Trophoblast cell (in vitro differentiated cells and primary cell): ENCODE results near the gene RALGAPA2.

Experiments
- DNase-seq, 2 donors: peaks; one replicate each; pipeline ENCODE4 v3.0.0-alpha.2; 2016
- H2AFZ ChIP-seq: 2 replicates; pipeline ENCODE4 v1.6.1; 2013; ENCODE audit warnings: low read length, moderate library complexity, mild to moderate bottlenecking; ENCODE audit not compliant: insufficient read depth, poor library complexity
- H2AK5ac ChIP-seq: 2 replicates; pipeline ENCODE4 v1.6.1; 2013; ENCODE audit warnings: mild to moderate bottlenecking, low read length
- H2BK120ac ChIP-seq: 2 replicates; pipeline ENCODE4 v1.6.1; 2013; ENCODE audit warnings: low read length, mild to moderate bottlenecking, moderate library complexity; ENCODE audit not compliant: insufficient read depth, poor library complexity
- H2BK12ac ChIP-seq: 2 replicates; pipeline ENCODE4 v1.6.1; 2013; ENCODE audit warnings: mild to moderate bottlenecking, low read length, moderate library complexity
- H2BK5ac ChIP-seq: 2 replicates; pipeline ENCODE4 v1.6.1; 2013; ENCODE audit warnings: low read length, low read depth, moderate library complexity, mild to moderate bottlenecking; ENCODE audit not compliant: poor library complexity
- H3K14ac ChIP-seq: 2 replicates; pipeline ENCODE4 v1.6.1; 2013; ENCODE audit warnings: mild to moderate bottlenecking, low read length
- H3K18ac ChIP-seq: 2 replicates; pipeline ENCODE4 v1.6.1; 2013; ENCODE audit warnings: mild to moderate bottlenecking, low read length
- H3K23ac ChIP-seq: 2 replicates; pipeline ENCODE4 v1.6.1; 2013; ENCODE audit warnings: low read length
- H3K27ac ChIP-seq: 2 replicates; pipeline ENCODE4 v1.5.1; 2013; ENCODE audit warnings: low read depth, mild to moderate bottlenecking, inconsistent platforms, low read length, moderate library complexity
- H3K27me3 ChIP-seq: 2 replicates; pipeline ENCODE4 v1.6.1; 2013; ENCODE audit warnings: inconsistent platforms, mild to moderate bottlenecking, low read length, moderate library complexity; ENCODE audit not compliant: insufficient read depth
- H3K36me3 ChIP-seq, 2 experiments: 1 replicate in 1 of 2; 2 replicates in 1 of 2; pipeline ENCODE4 v1.6.1; 2013; ENCODE audit warnings: low read length in 2 of 2, mild to moderate bottlenecking in 2 of 2, moderate library complexity in 1 of 2; ENCODE audit not compliant: insufficient read depth in 2 of 2, control insufficient read depth in 1 of 2
- H3K4ac ChIP-seq: 2 replicates; pipeline ENCODE4 v1.6.1; 2013; ENCODE audit warnings: low read depth, mild to moderate bottlenecking, low read length, moderate library complexity
- H3K4me1 ChIP-seq, 2 experiments: 1 replicate in 1 of 2; 2 replicates in 1 of 2; pipeline ENCODE4 v1.6.1; 2013; ENCODE audit warnings: low read length in 2 of 2, mild to moderate bottlenecking in 2 of 2, moderate library complexity in 1 of 2; ENCODE audit not compliant: insufficient read depth in 2 of 2, control insufficient read depth in 1 of 2
- H3K4me2 ChIP-seq: 2 replicates; pipeline ENCODE4 v1.6.1; 2013; ENCODE audit warnings: inconsistent platforms, mild to moderate bottlenecking, low read length, moderate library complexity
- H3K4me3 ChIP-seq: 2 replicates; pipeline ENCODE4 v1.5.1; 2013; ENCODE audit warnings: mild to moderate bottlenecking, low read depth, low read length, inconsistent platforms
- H3K79me1 ChIP-seq: one replicate; pipeline ENCODE4 v1.6.1; 2013; ENCODE audit warnings: low read length
- H3K79me2 ChIP-seq: 2 replicates; pipeline ENCODE4 v1.6.1; 2013; ENCODE audit warnings: low read length, mild to moderate bottlenecking; ENCODE audit not compliant: control insufficient read depth, insufficient read depth, poor library complexity
- H3K9ac ChIP-seq: 2 replicates; pipeline ENCODE4 v1.6.1; 2013; ENCODE audit warnings: mild to moderate bottlenecking, low read length
- H3K9me3 ChIP-seq: 2 replicates; pipeline ENCODE4 v1.6.1; 2013; ENCODE audit warnings: low read depth, mild to moderate bottlenecking, control low read depth, inconsistent platforms, low read length; ENCODE audit not compliant: insufficient read depth
- H4K12ac ChIP-seq: 2 replicates; pipeline ENCODE4 v1.6.1; 2013; ENCODE audit warnings: low read depth, mild to moderate bottlenecking, low read length, moderate library complexity
- H4K8ac ChIP-seq: 2 replicates; pipeline ENCODE4 v1.6.1; 2013; ENCODE audit warnings: low read depth, mild to moderate bottlenecking, low read length, moderate library complexity
- H4K91ac ChIP-seq: one replicate; pipeline ENCODE4 v1.6.1; 2013; ENCODE audit warnings: low read depth, mild to moderate bottlenecking, low read length, moderate library complexity
- WGBS: extraction: QIAGEN DNeasy Blood & Tissue Kit; methylation state at CpG from one replicate; pipeline ENCODE4 v1.1.7; 2013; ENCODE audit warnings: missing lambda C conversion rate; ENCODE audit not compliant: insufficient read length, insufficient coverage; ENCODE audit errors: extremely low coverage; 5-methylcytosine and 5-hydroxymethylcytosine counted together

The RALGAPA2 gene

GRCh38 chr20:20363799-20364592 is 348.4 kb downstream of the RALGAPA2 start:
- H2AK5ac ChIP-seq, result no peak overlapping the region
- H3K4ac ChIP-seq, result no peak overlapping the region
- H3K18ac ChIP-seq, result no peak overlapping the region
- no peak overlapping the region for H4K8ac ChIP-seq
- no peak overlapping the region for H2BK12ac ChIP-seq
- H3K4me1 ChIP-seq, result peaks cover 11 to 12% of the 10 kb centered on the region in 2 experiments
- H2AFZ ChIP-seq, result no peak overlapping the region
- H3K27me3 ChIP-seq, result peaks cover 70% of the 10 kb centered on the region
- H3K4me2 ChIP-seq, result peak overlapping the region; percentile 10
- H3K36me3 ChIP-seq, result no peaks in the 10 kb centered on the region
- DNase-seq, result no peak
- H3K79me2 ChIP-seq, result no peaks in the 10 kb centered on the region
- H3K14ac ChIP-seq, result no peak overlapping the region
- H3K9ac ChIP-seq, result no peak overlapping the region
- H4K12ac ChIP-seq, result no peak overlapping the region
- no peak overlapping the region for H2BK5ac ChIP-seq
- H3K4me3 ChIP-seq, result no peak overlapping the region
- no peak overlapping the region for H3K27ac ChIP-seq
- H2BK120ac ChIP-seq, result no peak overlapping the region
- no CpG with 5 or more reads among the region's 70 CpGs for WGBS
- H4K91ac ChIP-seq, result no peak overlapping the region
- H3K9me3 ChIP-seq, result peaks cover 5% of the 10 kb centered on the region
- no peak overlapping the region for H3K23ac ChIP-seq
- H3K79me1 ChIP-seq, result no peaks in the 10 kb centered on the region

DNA sequence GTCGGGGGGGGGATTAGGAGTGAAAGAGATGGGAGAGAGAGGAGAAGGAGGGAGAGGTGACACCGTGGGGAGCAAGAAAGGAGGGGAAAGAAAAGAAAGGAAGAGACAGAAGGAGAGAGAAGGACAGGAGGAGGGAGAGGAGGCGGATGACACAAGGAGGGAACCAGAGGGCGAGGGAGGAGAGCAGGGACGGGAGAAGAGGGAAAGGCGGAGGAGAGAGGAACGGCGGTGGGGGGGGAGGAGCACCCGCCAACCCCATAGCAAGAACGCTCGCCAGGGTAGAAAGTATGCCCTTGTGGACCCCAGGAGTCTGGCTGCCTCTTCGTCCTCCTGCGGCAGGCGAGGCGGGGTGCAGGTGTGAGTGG is 349.0 kb downstream of the RALGAPA2 start:
- no peak overlapping the region for H3K27ac ChIP-seq
- no peak overlapping the region for H2BK120ac ChIP-seq
- peaks cover 3% of the 10 kb centered on the region for H3K9me3 ChIP-seq
- H2BK5ac ChIP-seq, result no peak overlapping the region
- no peaks in the 10 kb centered on the region for H3K79me1 ChIP-seq
- H4K8ac ChIP-seq, result no peak overlapping the region
- H3K4me1 ChIP-seq, result peaks cover 6 to 7% of the 10 kb centered on the region in 2 experiments
- H3K4me2 ChIP-seq, result no peak overlapping the region
- no peak for DNase-seq
- no peak overlapping the region for H2AFZ ChIP-seq
- H3K79me2 ChIP-seq, result no peaks in the 10 kb centered on the region
- no peak overlapping the region for H3K4ac ChIP-seq
- H4K91ac ChIP-seq, result no peak overlapping the region
- H4K12ac ChIP-seq, result no peak overlapping the region
- no peak overlapping the region for H3K18ac ChIP-seq
- no peak overlapping the region for H3K4me3 ChIP-seq
- no CpG with 5 or more reads among the region's 15 CpGs for WGBS
- peaks cover 64% of the 10 kb centered on the region for H3K27me3 ChIP-seq
- H3K14ac ChIP-seq, result no peak overlapping the region
- no peak overlapping the region for H2AK5ac ChIP-seq
- no peaks in the 10 kb centered on the region for H3K36me3 ChIP-seq
- no peak overlapping the region for H2BK12ac ChIP-seq
- no peak overlapping the region for H3K9ac ChIP-seq
- H3K23ac ChIP-seq, result no peak overlapping the region

- no CpG with 5 or more reads among the region's 17 CpGs for WGBS
- Histone ChIP-seq H3K36me3 (no peaks in the 10 kb centered on the region), H4K12ac (no peak overlapping the region), H3K79me1 (no peaks in the 10 kb centered on the region), H3K27ac (no peak overlapping the region), H3K4me2 (no peak overlapping the region), H4K8ac (no peak overlapping the region), H3K9ac (no peak overlapping the region), H3K27me3 (peaks cover 59% of the 10 kb centered on the region), H2AK5ac (no peak overlapping the region), H3K14ac (no peak overlapping the region), H2BK12ac (no peak overlapping the region), H2AFZ (no peak overlapping the region), H3K23ac (no peak overlapping the region), H4K91ac (no peak overlapping the region), H2BK120ac (no peak overlapping the region), H3K4me1 (peaks cover 1 to 3% of the 10 kb centered on the region in 2 experiments), H3K4ac (no peak overlapping the region), H3K9me3 (peaks cover 4% of the 10 kb centered on the region), H3K4me3 (no peak overlapping the region), H2BK5ac (no peak overlapping the region), H3K79me2 (no peaks in the 10 kb centered on the region), H3K18ac (no peak overlapping the region)
- no peak for DNase-seq
These were observed 349.5 kb downstream of the RALGAPA2 start for GRCh38 chr20:20362774-20363433.

GRCh38 chr20:20360464-20360863 is 352.0 kb downstream of the RALGAPA2 start:
- peaks cover 13% of the 10 kb centered on the region for H3K9me3 ChIP-seq
- H2BK120ac ChIP-seq, result no peak overlapping the region
- H3K4ac ChIP-seq, result no peak overlapping the region
- H3K4me1 ChIP-seq, result peaks cover 0 to 2% of the 10 kb centered on the region in 2 experiments
- no peak overlapping the region for H3K9ac ChIP-seq
- no peak overlapping the region for H3K18ac ChIP-seq
- no peak overlapping the region for H3K23ac ChIP-seq
- H3K79me2 ChIP-seq, result no peaks in the 10 kb centered on the region
- no peak overlapping the region for H2AFZ ChIP-seq
- H2BK12ac ChIP-seq, result no peak overlapping the region
- H3K27ac ChIP-seq, result no peak overlapping the region
- H2AK5ac ChIP-seq, result no peak overlapping the region
- H3K36me3 ChIP-seq, result no peaks in the 10 kb centered on the region
- no peak overlapping the region for H3K4me3 ChIP-seq
- no peak overlapping the region for H3K4me2 ChIP-seq
- H4K8ac ChIP-seq, result no peak overlapping the region
- no CpG with 5 or more reads among the region's 6 CpGs for WGBS
- H3K79me1 ChIP-seq, result no peaks in the 10 kb centered on the region
- H2BK5ac ChIP-seq, result no peak overlapping the region
- no peak overlapping the region for H4K12ac ChIP-seq
- H3K27me3 ChIP-seq, result peaks cover 38% of the 10 kb centered on the region
- H4K91ac ChIP-seq, result no peak overlapping the region
- H3K14ac ChIP-seq, result no peak overlapping the region
- DNase-seq, result peak; percentile 25 to 74
